ENCODE measurements around the gene PPIL1. TPM values are rescaled to one million over a fixed set of nuclear protein-coding genes. Genes with fewer than 3 reads are reported as not detected.

PPIL1 gene
- total and polyA plus RNA-seq, 2 of the 13 experiments (the other 11 are each of a cell fraction or from before 2014, with no cell fraction given) = 74.2 to 144 TPM

- 51% methylated on average over 3 of the region's 4 CpGs for WGBS (ENCODE audit: low lambda C conversion rate)
- peak; percentile 78 for DNase-seq (ENCODE audit: low spot score)
- Histone ChIP-seq H4K20me1 (ENCODE audit: insufficient read depth, low read length) (no peaks in the 10 kb centered on the region), H3K27ac (ENCODE audit: extremely low read length, insufficient read depth, low read length) (peak overlapping the region; percentile 59), H3K36me3 (replicated peaks in 1 of 2; ENCODE audit: control insufficient read depth in 1 of 2, insufficient read depth in 2 of 2, low read length in 2 of 2) (peaks cover 15 to 44% of the 10 kb centered on the region in 2 experiments), H2AFZ (ENCODE audit: low read length) (no peak overlapping the region), H3K27me3 (ENCODE audit: control insufficient read depth in 1 of 2, insufficient read depth in 2 of 2, low read length in 2 of 2) (no peaks in the 10 kb centered on the region), H3K4me1 (ENCODE audit: insufficient read depth, low read length) (peaks cover 35% of the 10 kb centered on the region), H3K9ac (ENCODE audit: insufficient read depth, low read depth, low read length) (0 out of 2 replicates have a peak overlapping the region, but pooled peaks have one; percentile 6), H3K79me2 (ENCODE audit: insufficient read depth, low read length) (peaks cover 2% of the 10 kb centered on the region), H3K9me3 (ENCODE audit: low read length) (no peaks in the 10 kb centered on the region), H3K4me3 (replicated peaks in 1 of 3; ENCODE audit: insufficient read depth in 1 of 3, low read depth in 2 of 3, low read length in 3 of 3) (no peak overlapping the region), H3K4me2 (ENCODE audit: low read depth, low read length) (peak overlapping the region; percentile 44)
- BruUV-seq (replicated peaks) = no TSS peak
- intact Hi-C loops (cut with micrococcal nuclease; ENCODE audit: unreplicated experiment) (loop anchor here (10.0 kb wide), 1 partner anchor 228 kb away; no protein-coding TSS in a partner anchor), in situ Hi-C loops (cut with HindIII; ENCODE audit: extremely low pct_ligation_motif_present, low pct_unique_long_range_greater_than_20kb) (loop anchor here (5.0 kb wide), 2 partner anchors 40 to 80 kb away; no protein-coding TSS in a partner anchor)
- POLR2A ChIA-PET = interaction anchor here (1.0 to 3.1 kb wide), 6 partner anchors 15 to 40 kb away, joined by 3 to 29 read pairs (median 5); partner anchors contain the start of genes C6orf89 and PPIL1
- CTCF ChIA-PET (ENCODE audit: low intra/inter-chr PET ratio, low total read pairs) = interaction anchor here (1.6 to 4.6 kb wide), 4 partner anchors 16 to 87 kb away, joined by 4 to 47 read pairs (median 24); no protein-coding TSS in a partner anchor
- FAIRE-seq = peak; percentile 60
- peak; percentile 89 for ATAC-seq
- no peak for TF ChIP-seq JDP2 (CRISPR knock-in tag; IDR thresholded peaks at IDR 0.05; ENCODE audit: borderline replicate concordance)
- TF ChIP-seq NCOA2 (CRISPR knock-in tag; IDR thresholded peaks at IDR 0.05) = no peak
- TF ChIP-seq STAG1 (CRISPR knock-in tag; IDR thresholded peaks at IDR 0.05) = peak; percentile 31
- TF ChIP-seq SNRNP70 (IDR thresholded peaks at IDR 0.05; ENCODE audit: low read depth, low read length) = no peak
- no peak for TF ChIP-seq HIVEP1 (CRISPR knock-in tag; IDR thresholded peaks at IDR 0.05)
- TF ChIP-seq ZNF777 (CRISPR knock-in tag; IDR thresholded peaks at IDR 0.05) = no peak
- TF ChIP-seq ZNF563 (CRISPR knock-in tag; IDR thresholded peaks at IDR 0.05) = no peak
- TF ChIP-seq NR2F6 (IDR thresholded peaks at IDR 0.05) = peak; percentile 72
- peak; percentile 71 for TF ChIP-seq NR2F6 (CRISPR knock-in tag; IDR thresholded peaks at IDR 0.05)
- no peak for TF ChIP-seq ZFP37 (CRISPR knock-in tag; IDR thresholded peaks at IDR 0.05; ENCODE audit: borderline replicate concordance)
- no peak for TF ChIP-seq HNRNPLL (IDR thresholded peaks at IDR 0.05; ENCODE audit: low read depth, low read length, poor library complexity, severe bottlenecking)
- TF ChIP-seq, protein P1, sequence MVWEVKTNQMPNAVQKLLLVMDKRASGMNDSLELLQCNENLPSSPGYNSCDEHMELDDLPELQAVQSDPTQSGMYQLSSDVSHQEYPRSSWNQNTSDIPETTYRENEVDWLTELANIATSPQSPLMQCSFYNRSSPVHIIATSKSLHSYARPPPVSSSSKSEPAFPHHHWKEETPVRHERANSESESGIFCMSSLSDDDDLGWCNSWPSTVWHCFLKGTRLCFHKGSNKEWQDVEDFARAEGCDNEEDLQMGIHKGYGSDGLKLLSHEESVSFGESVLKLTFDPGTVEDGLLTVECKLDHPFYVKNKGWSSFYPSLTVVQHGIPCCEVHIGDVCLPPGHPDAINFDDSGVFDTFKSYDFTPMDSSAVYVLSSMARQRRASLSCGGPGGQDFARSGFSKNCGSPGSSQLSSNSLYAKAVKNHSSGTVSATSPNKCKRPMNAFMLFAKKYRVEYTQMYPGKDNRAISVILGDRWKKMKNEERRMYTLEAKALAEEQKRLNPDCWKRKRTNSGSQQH (CRISPR knock-in tag; IDR thresholded peaks at IDR 0.05; ENCODE audit: low read depth) = peak; percentile 39; the same call in 1 of the 2 replicates
- TF ChIP-seq MAFG (CRISPR knock-in tag; IDR thresholded peaks at IDR 0.05) = no peak
- TF ChIP-seq, protein P2, sequence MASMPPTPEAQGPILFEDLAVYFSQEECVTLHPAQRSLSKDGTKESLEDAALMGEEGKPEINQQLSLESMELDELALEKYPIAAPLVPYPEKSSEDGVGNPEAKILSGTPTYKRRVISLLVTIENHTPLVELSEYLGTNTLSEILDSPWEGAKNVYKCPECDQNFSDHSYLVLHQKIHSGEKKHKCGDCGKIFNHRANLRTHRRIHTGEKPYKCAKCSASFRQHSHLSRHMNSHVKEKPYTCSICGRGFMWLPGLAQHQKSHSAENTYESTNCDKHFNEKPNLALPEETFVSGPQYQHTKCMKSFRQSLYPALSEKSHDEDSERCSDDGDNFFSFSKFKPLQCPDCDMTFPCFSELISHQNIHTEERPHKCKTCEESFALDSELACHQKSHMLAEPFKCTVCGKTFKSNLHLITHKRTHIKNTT (CRISPR knock-in tag; IDR thresholded peaks at IDR 0.05) = no peak
- no peak for TF ChIP-seq ZNF672 (CRISPR knock-in tag; IDR thresholded peaks at IDR 0.05)
- TF ChIP-seq MYC (CRISPR knock-in tag; IDR thresholded peaks at IDR 0.05; ENCODE audit: borderline replicate concordance) = no peak
- TF ChIP-seq CENPBD1 (CRISPR knock-in tag; IDR thresholded peaks at IDR 0.05; ENCODE audit: borderline replicate concordance, low read depth) = no peak
- no peak for TF ChIP-seq RAD21 (CRISPR knock-in tag; IDR thresholded peaks at IDR 0.05)
- TF ChIP-seq ZNF619 (CRISPR knock-in tag; IDR thresholded peaks at IDR 0.05) = no peak
- TF ChIP-seq NPAS2 (CRISPR knock-in tag; IDR thresholded peaks at IDR 0.05; ENCODE audit: borderline replicate concordance) = no peak
- no peak for TF ChIP-seq ZNF160 (CRISPR knock-in tag; IDR thresholded peaks at IDR 0.05)
- TF ChIP-seq IKZF4 (CRISPR knock-in tag; IDR thresholded peaks at IDR 0.05; ENCODE audit: borderline replicate concordance, low read depth, not compliant biosample characterization) = no peak
- TF ChIP-seq ZNF207 (IDR thresholded peaks at IDR 0.05; ENCODE audit: borderline replicate concordance) = no peak
- TF ChIP-seq NONO (IDR thresholded peaks at IDR 0.05) = no peak
- no peak for TF ChIP-seq NONO (CRISPR knock-in tag; conservative IDR thresholded peaks at IDR 0.05)
Measured at GRCh38 chr6:36852481-36853147, 22.0 kb downstream of the PPIL1 start.

All from HepG2 (cell line).